ENCODE results near the gene ZNF346. TPM values are rescaled to one million over a fixed set of nuclear protein-coding genes. Genes with fewer than 3 reads are reported as not detected.

Gene ZNF346
- total and polyA plus RNA-seq, 2 of the 13 experiments (the other 11 are each of a cell fraction or from before 2014, with no cell fraction given): 8.6 to 19.4 TPM

GRCh38 chr5:177086654-177087397, 64.3 kb downstream of the ZNF346 start, which contains the start of gene FGFR4 (continued):
- TF ChIP-seq ZNF557 (CRISPR knock-in tag; IDR thresholded peaks at IDR 0.05) (no peak), ZNF564 (CRISPR knock-in tag; IDR thresholded peaks at IDR 0.05) (peak; percentile 88), HMG20A (CRISPR knock-in tag; IDR thresholded peaks at IDR 0.05; ENCODE audit: borderline replicate concordance) (no peak; the same call in 1 of the 2 replicates), ZGPAT (CRISPR knock-in tag; IDR thresholded peaks at IDR 0.05) (peak; percentile 95), E2F5 (CRISPR knock-in tag; conservative IDR thresholded peaks at IDR 0.05) (0 out of 2 replicates have a peak, but pooled peaks have one; percentile 40), ZNF354B (CRISPR knock-in tag; IDR thresholded peaks at IDR 0.05) (no peak), ZNF256 (CRISPR knock-in tag; conservative IDR thresholded peaks at IDR 0.05) (no peak), ZNF652 (CRISPR knock-in tag; IDR thresholded peaks at IDR 0.05; ENCODE audit: borderline replicate concordance, low read depth) (no peak), THAP7 (CRISPR knock-in tag; IDR thresholded peaks at IDR 0.05) (peak; percentile 66; the same call in 1 of the 2 replicates), DDIT3 (CRISPR knock-in tag; IDR thresholded peaks at IDR 0.05) (no peak), CSRNP2 (CRISPR knock-in tag; conservative IDR thresholded peaks at IDR 0.05; ENCODE audit: low read depth) (no peak), YEATS2 (CRISPR knock-in tag; IDR thresholded peaks at IDR 0.05; ENCODE audit: borderline replicate concordance) (no peak), NRL (CRISPR knock-in tag; IDR thresholded peaks at IDR 0.05; ENCODE audit: borderline replicate concordance) (peak; percentile 97), PRMT3 (CRISPR knock-in tag; IDR thresholded peaks at IDR 0.05; ENCODE audit: borderline replicate concordance, low read depth) (no peak), ZNF879 (CRISPR knock-in tag; IDR thresholded peaks at IDR 0.05) (no peak; the same call in 1 of the 2 replicates), MYC (CRISPR knock-in tag; IDR thresholded peaks at IDR 0.05; ENCODE audit: borderline replicate concordance) (peak; percentile 89), SMAD3 (CRISPR knock-in tag; IDR thresholded peaks at IDR 0.05) (no peak; the same call in 1 of the 2 replicates), ZMAT3 (CRISPR knock-in tag; conservative IDR thresholded peaks at IDR 0.05) (no peak), CBX2 (IDR thresholded peaks at IDR 0.05; ENCODE audit: low read depth, low read length) (no peak), CBX2 (CRISPR knock-in tag; IDR thresholded peaks at IDR 0.05; ENCODE audit: low read depth) (no peak), SKI (IDR thresholded peaks at IDR 0.05; ENCODE audit: partially characterized antibody) (peak; percentile 90), NFKBIZ (CRISPR knock-in tag; IDR thresholded peaks at IDR 0.05) (0 out of 2 replicates have a peak, but pooled peaks have one; percentile 58), SETDB1 (CRISPR knock-in tag; IDR thresholded peaks at IDR 0.05; ENCODE audit: borderline replicate concordance) (no peak), ZZZ3 (CRISPR knock-in tag; IDR thresholded peaks at IDR 0.05; ENCODE audit: borderline replicate concordance) (no peak)
